ENCODE results near the gene PLCXD1. TPM values are rescaled to one million over a fixed set of nuclear protein-coding genes. Genes with fewer than 3 reads are reported as not detected.

The PLCXD1 gene
- polyA plus RNA-seq, 3 donors = 2.9 to 28.7 (median 6.7) TPM

- peak overlapping the region in 1 of 7 donors; percentile 78 for H3K27ac Mint-ChIP-seq
- Histone ChIP-seq H3K9ac (ENCODE audit: insufficient read depth, low read length, poor library complexity, severe bottlenecking) (no peak overlapping the region), H3K4me1 (ENCODE audit: control insufficient read depth in 1 of 2, insufficient read depth in 2 of 2, low read length in 2 of 2) (no peaks in the 10 kb centered on the region), H3K36me3 (replicated peaks in 1 of 2; ENCODE audit: control insufficient read depth in 1 of 2, insufficient read depth in 2 of 2, low read length in 2 of 2) (no peaks in the 10 kb centered on the region), H3K4me3 (replicated peaks in 1 of 3; ENCODE audit: low read depth in 2 of 3, low read length in 3 of 3) (no peak overlapping the region), H4K20me1 (ENCODE audit: insufficient read depth, low read length) (no peaks in the 10 kb centered on the region), H3K79me2 (ENCODE audit: insufficient read depth, low read length) (no peaks in the 10 kb centered on the region), H3K9me3 (replicated peaks in 1 of 2; ENCODE audit: control insufficient read depth in 1 of 2, insufficient read depth in 1 of 2, low read length in 2 of 2) (peaks cover 3 to 54% of the 10 kb centered on the region in 2 donors), H3K27ac (ENCODE audit: low read depth in 1 of 2, low read length in 2 of 2) (no peak overlapping the region), H2AFZ (ENCODE audit: insufficient read depth, low read depth, low read length, poor library complexity, severe bottlenecking) (no peak overlapping the region), H3K4me2 (replicated peaks; ENCODE audit: extremely low read depth, low read length, poor library complexity, severe bottlenecking) (no peak overlapping the region), H3K27me3 (ENCODE audit: control insufficient read depth in 2 of 2, insufficient read depth in 2 of 2, low read length in 2 of 2) (no peaks in the 10 kb centered on the region)
- intact Hi-C loops (cut with micrococcal nuclease) = no loop called here
- H3K4me3 Mint-ChIP-seq = no peak overlapping the region
- TF ChIP-seq, protein P1, sequence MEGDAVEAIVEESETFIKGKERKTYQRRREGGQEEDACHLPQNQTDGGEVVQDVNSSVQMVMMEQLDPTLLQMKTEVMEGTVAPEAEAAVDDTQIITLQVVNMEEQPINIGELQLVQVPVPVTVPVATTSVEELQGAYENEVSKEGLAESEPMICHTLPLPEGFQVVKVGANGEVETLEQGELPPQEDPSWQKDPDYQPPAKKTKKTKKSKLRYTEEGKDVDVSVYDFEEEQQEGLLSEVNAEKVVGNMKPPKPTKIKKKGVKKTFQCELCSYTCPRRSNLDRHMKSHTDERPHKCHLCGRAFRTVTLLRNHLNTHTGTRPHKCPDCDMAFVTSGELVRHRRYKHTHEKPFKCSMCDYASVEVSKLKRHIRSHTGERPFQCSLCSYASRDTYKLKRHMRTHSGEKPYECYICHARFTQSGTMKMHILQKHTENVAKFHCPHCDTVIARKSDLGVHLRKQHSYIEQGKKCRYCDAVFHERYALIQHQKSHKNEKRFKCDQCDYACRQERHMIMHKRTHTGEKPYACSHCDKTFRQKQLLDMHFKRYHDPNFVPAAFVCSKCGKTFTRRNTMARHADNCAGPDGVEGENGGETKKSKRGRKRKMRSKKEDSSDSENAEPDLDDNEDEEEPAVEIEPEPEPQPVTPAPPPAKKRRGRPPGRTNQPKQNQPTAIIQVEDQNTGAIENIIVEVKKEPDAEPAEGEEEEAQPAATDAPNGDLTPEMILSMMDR (IDR thresholded peaks at IDR 0.05) = no peak
- H3K36me3 Mint-ChIP-seq = peaks cover 24 to 34% of the 10 kb centered on the region in 2 donors
- H3K9me3 Mint-ChIP-seq = peaks cover 2 to 55% (median 20%) of the 10 kb centered on the region in 7 donors
- no peak for DNase-seq
- H3K27me3 Mint-ChIP-seq (ENCODE audit: low read depth in 3 of 3) = peaks cover 0 to 2% (median 2%) of the 10 kb centered on the region in 3 donors
- H3K4me1 Mint-ChIP-seq = peaks cover 7% of the 10 kb centered on the region
- 95% methylated on average over 36 of the region's 39 CpGs for WGBS (ENCODE audit: insufficient coverage)
These were observed 71.6 kb downstream of the PLCXD1 start for GRCh38 chrX:352582-353314.

Other genes starting within 250 kb of the PLCXD1 start
- 10 to 100 TPM; 17.2 to 39.3 (median 27.0) TPM for gene GTPBP6, start 37.4 kb downstream of the PLCXD1 start, polyA plus RNA-seq
- gene PPP2R3B, start 105.5 kb downstream of the PLCXD1 start, polyA plus RNA-seq = 1 to 10 TPM; 2.1 to 9.0 (median 2.3) TPM

Measured in CD14-positive monocyte (primary cell).